Fibroblast of lung (primary cell): ENCODE measurements around the gene HPCAL1. TPM values are rescaled to one million over a fixed set of nuclear protein-coding genes. Genes with fewer than 3 reads are reported as not detected.

ENCODE experiments used
- DNase-seq, 2 donors: peaks; one replicate each; pipeline versions ENCODE4 v3.0.0 to v3.0.0-alpha.2; 2010; ENCODE audit warnings: low read depth in 2 of 2
- H2AFZ ChIP-seq: 2 replicates; pipeline ENCODE4 v1.5.1; 2012; ENCODE audit warnings: low read length, control low read depth, inconsistent platforms
- H3K27ac ChIP-seq: 2 replicates; pipeline ENCODE4 v1.5.1; 2011; ENCODE audit warnings: low read length, control low read depth; ENCODE audit not compliant: insufficient read depth
- H3K27me3 ChIP-seq: 2 replicates; pipeline ENCODE4 v1.5.1; 2011; ENCODE audit warnings: mild to moderate bottlenecking, low read length; ENCODE audit not compliant: control insufficient read depth, insufficient read depth
- H3K36me3 ChIP-seq: 2 replicates; pipeline ENCODE4 v1.5.1; 2011; ENCODE audit warnings: low read length; ENCODE audit not compliant: control insufficient read depth, insufficient read depth
- H3K4me1 ChIP-seq: 2 replicates; pipeline ENCODE4 v1.5.1; 2011; ENCODE audit warnings: low read length; ENCODE audit not compliant: control insufficient read depth, insufficient read depth; ENCODE audit errors: extremely low read depth
- H3K4me2 ChIP-seq: 2 replicates; pipeline ENCODE4 v1.5.1; 2011; ENCODE audit warnings: low read length, control low read depth; ENCODE audit not compliant: insufficient read depth; ENCODE audit errors: extremely low read depth
- H3K4me3 ChIP-seq, 4 experiments: fragments of 200-600 bp in 1 of 4; sonication (generic) in 1 of 4; replicated peaks in 1 of 4; 2 replicates each; pipeline ENCODE4 v1.5.1; 2011 to 2016; ENCODE audit warnings: low read length in 4 of 4, low read depth in 3 of 4, mild to moderate bottlenecking in 3 of 4, control low read depth in 2 of 4, inconsistent platforms in 1 of 4, mixed read lengths in 1 of 4; ENCODE audit not compliant: insufficient read depth in 1 of 4; ENCODE audit errors: control extremely low read depth in 1 of 4
- H3K79me2 ChIP-seq: 2 replicates; pipeline ENCODE4 v1.5.1; 2012; ENCODE audit warnings: mild to moderate bottlenecking, low read length, inconsistent platforms; ENCODE audit not compliant: control insufficient read depth, insufficient read depth
- H3K9ac ChIP-seq: 2 replicates; pipeline ENCODE4 v1.5.1; 2011; ENCODE audit warnings: mild to moderate bottlenecking, low read length, control low read depth; ENCODE audit not compliant: insufficient read depth
- H3K9me3 ChIP-seq: 2 replicates; pipeline ENCODE4 v1.5.1; 2012; ENCODE audit warnings: low read depth, low read length; ENCODE audit not compliant: control insufficient read depth, insufficient read depth
- H4K20me1 ChIP-seq: 2 replicates; pipeline ENCODE4 v1.5.1; 2011; ENCODE audit warnings: low read length; ENCODE audit not compliant: control insufficient read depth, insufficient read depth; ENCODE audit errors: extremely low read depth
- EZH2 ChIP-seq: IDR thresholded peaks from 2 replicates; pipeline ENCODE4 v1.5.1; 2012; ENCODE audit warnings: low read length, control low read depth, mild to moderate bottlenecking; ENCODE audit errors: missing control alignments
- polyA plus RNA-seq, 2 donors: library from polyadenylated mRNA; depleted of rRNA in 1 of 2; stranded (reverse) in 1 of 2; unstranded in 1 of 2; fragments of >200 nt; gene quantifications; 2 replicates each; pipeline ENCODE4 v1.2.1, GENCODE V29; 2011 to 2012; ENCODE audit warnings: missing spikeins in 1 of 2
- total RNA-seq: library from RNA; depleted of rRNA; stranded (reverse); fragments of >200 nt; gene quantifications from 2 replicates; pipeline ENCODE4 v1.2.1, GENCODE V29; 2014
- TF ChIP-seq, protein P1 (sequence below), 2 donors: IDR thresholded peaks in 1 of 2; conservative IDR thresholded peaks in 1 of 2; 1 replicate in 1 of 2; 2 replicates in 1 of 2; pipeline ENCODE4 v1.5.1; 2011 to 2012; ENCODE audit warnings: low read length in 2 of 2, control low read depth in 1 of 2, inconsistent platforms in 1 of 2, low read depth in 1 of 2, mild to moderate bottlenecking in 1 of 2

The HPCAL1 gene
- total and polyA plus RNA-seq, 2 donors (not counting 1 experiment from before 2014, with no cell fraction given), result 11.4 to 34.5 TPM

GRCh38 chr2:10304458-10305253 is 2.0 kb downstream of the HPCAL1 start:
- Histone ChIP-seq H3K79me2 (peaks cover 10% of the 10 kb centered on the region), H2AFZ (peak overlapping the region; percentile 47), H3K4me2 (peak overlapping the region; percentile 98), H3K27ac (no peak overlapping the region), H3K27me3 (no peaks in the 10 kb centered on the region), H3K9me3 (no peaks in the 10 kb centered on the region), H3K4me1 (peaks cover 2% of the 10 kb centered on the region), H4K20me1 (no peaks in the 10 kb centered on the region), H3K36me3 (no peaks in the 10 kb centered on the region), H3K4me3 (peak overlapping the region; percentile 73 to 90 (median 82)), H3K9ac (no peak overlapping the region)
- TF ChIP-seq, protein P1, sequence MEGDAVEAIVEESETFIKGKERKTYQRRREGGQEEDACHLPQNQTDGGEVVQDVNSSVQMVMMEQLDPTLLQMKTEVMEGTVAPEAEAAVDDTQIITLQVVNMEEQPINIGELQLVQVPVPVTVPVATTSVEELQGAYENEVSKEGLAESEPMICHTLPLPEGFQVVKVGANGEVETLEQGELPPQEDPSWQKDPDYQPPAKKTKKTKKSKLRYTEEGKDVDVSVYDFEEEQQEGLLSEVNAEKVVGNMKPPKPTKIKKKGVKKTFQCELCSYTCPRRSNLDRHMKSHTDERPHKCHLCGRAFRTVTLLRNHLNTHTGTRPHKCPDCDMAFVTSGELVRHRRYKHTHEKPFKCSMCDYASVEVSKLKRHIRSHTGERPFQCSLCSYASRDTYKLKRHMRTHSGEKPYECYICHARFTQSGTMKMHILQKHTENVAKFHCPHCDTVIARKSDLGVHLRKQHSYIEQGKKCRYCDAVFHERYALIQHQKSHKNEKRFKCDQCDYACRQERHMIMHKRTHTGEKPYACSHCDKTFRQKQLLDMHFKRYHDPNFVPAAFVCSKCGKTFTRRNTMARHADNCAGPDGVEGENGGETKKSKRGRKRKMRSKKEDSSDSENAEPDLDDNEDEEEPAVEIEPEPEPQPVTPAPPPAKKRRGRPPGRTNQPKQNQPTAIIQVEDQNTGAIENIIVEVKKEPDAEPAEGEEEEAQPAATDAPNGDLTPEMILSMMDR (conservative IDR thresholded peaks at IDR 0.05 in 1 of 2, IDR thresholded peaks at IDR 0.05 in 1 of 2; ENCODE audit: low read depth in 1 of 2, low read length in 2 of 2), result no peak
- DNase-seq, result no peak

GRCh38 chr2:10305254-10305635 is 2.5 kb downstream of the HPCAL1 start:
- H3K9ac ChIP-seq, result no peak overlapping the region
- H3K4me1 ChIP-seq, result peaks cover 2% of the 10 kb centered on the region

DNA sequence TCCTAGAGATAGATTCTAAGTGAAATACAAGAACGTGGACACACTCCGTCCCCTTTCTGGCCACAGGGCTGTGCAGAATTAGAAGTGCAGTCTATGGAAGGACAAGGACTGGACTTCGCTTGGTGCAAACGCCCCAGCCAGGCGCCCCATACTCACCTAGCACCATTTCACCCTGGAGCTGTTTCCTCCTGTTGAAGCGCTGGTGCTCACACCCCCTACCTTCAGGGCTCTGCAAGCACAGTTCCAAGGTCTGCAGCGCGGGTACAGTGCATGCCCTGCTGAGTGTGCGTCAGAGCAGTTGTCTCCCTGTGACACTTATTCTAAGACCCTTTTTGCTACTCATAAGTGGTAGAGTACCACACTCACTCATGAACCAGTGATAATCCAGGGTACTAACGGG is 3.0 kb downstream of the HPCAL1 start:
- no peak overlapping the region for H3K9ac ChIP-seq
- no peaks in the 10 kb centered on the region for H4K20me1 ChIP-seq
- H3K4me3 ChIP-seq, result no peak overlapping the region
- no peaks in the 10 kb centered on the region for H3K9me3 ChIP-seq
- H3K4me2 ChIP-seq, result no peak overlapping the region
- H2AFZ ChIP-seq, result no peak overlapping the region
- TF ChIP-seq, protein P1 (conservative IDR thresholded peaks at IDR 0.05 in 1 of 2, IDR thresholded peaks at IDR 0.05 in 1 of 2; ENCODE audit: low read depth in 1 of 2, low read length in 2 of 2), result peak in 1 of 2 donors; percentile 20
- no peak for TF ChIP-seq EZH2
- H3K79me2 ChIP-seq, result peaks cover 10% of the 10 kb centered on the region
- H3K27me3 ChIP-seq, result no peaks in the 10 kb centered on the region
- H3K4me1 ChIP-seq, result peaks cover 2% of the 10 kb centered on the region
- H3K36me3 ChIP-seq, result no peaks in the 10 kb centered on the region
- DNase-seq, result no peak
- H3K27ac ChIP-seq, result no peak overlapping the region

More at GRCh38 chr2:10305254-10305635, 2.5 kb downstream of the HPCAL1 start:
- H3K4me2 ChIP-seq, result peak overlapping the region; percentile 98
- H4K20me1 ChIP-seq, result no peaks in the 10 kb centered on the region
- TF ChIP-seq EZH2, result no peak
- TF ChIP-seq, protein P1 (conservative IDR thresholded peaks at IDR 0.05 in 1 of 2, IDR thresholded peaks at IDR 0.05 in 1 of 2; ENCODE audit: low read depth in 1 of 2, low read length in 2 of 2), result no peak
- peaks cover 10% of the 10 kb centered on the region for H3K79me2 ChIP-seq
- H3K27ac ChIP-seq, result no peak overlapping the region
- no peaks in the 10 kb centered on the region for H3K9me3 ChIP-seq
- H3K4me3 ChIP-seq, result peak overlapping the region in 2 of 4 experiments; percentile 82 to 83
- H2AFZ ChIP-seq, result no peak overlapping the region
- peak; percentile 42 to 54 for DNase-seq
- H3K36me3 ChIP-seq, result no peaks in the 10 kb centered on the region
- H3K27me3 ChIP-seq, result no peaks in the 10 kb centered on the region
